ELF-1 (cell line): ENCODE data around the gene APOL2.
"Not testable (repeated sequence)": the region's sequence is repeated elsewhere in the genome, so short reads cannot be mapped to it uniquely, and the experiment has no call there.

Experiments
- DNase-seq: peaks from one replicate; pipeline ENCODE4 v3.0.0-alpha.2; 2016; ENCODE audit warnings: low read depth, low spot score

Gene APOL2

GRCh38 chr22:36221799-36222751 is 17.3 kb downstream of the APOL2 start:
- DNase-seq, result peak; percentile 71

- DNase-seq, result peak; percentile 27
These were observed 18.8 kb downstream of the APOL2 start for GRCh38 chr22:36220451-36220921.

GRCh38 chr22:36218648-36219193 is 20.6 kb downstream of the APOL2 start:
- DNase-seq, result no peak

GRCh38 chr22:36215981-36216380 is 23.3 kb downstream of the APOL2 start:
- no peak for DNase-seq

GRCh38 chr22:36213586-36213985 is 25.7 kb downstream of the APOL2 start:
- DNase-seq, result no peak

GRCh38 chr22:36212901-36213300 is 26.4 kb downstream of the APOL2 start:
- DNase-seq, result no peak

GRCh38 chr22:36211237-36211861 is 28.0 kb downstream of the APOL2 start:
- no peak for DNase-seq

GRCh38 chr22:36210224-36210623 is 29.1 kb downstream of the APOL2 start:
- no peak for DNase-seq

- DNase-seq, result not testable (repeated sequence)
These were observed 29.8 kb downstream of the APOL2 start for GRCh38 chr22:36209488-36209908.

GRCh38 chr22:36208914-36209313 is 30.4 kb downstream of the APOL2 start:
- DNase-seq, result no peak

GRCh38 chr22:36208162-36208765 is 31.1 kb downstream of the APOL2 start:
- DNase-seq, result no peak

GRCh38 chr22:36206255-36206654 is 33.1 kb downstream of the APOL2 start:
- no peak for DNase-seq

GRCh38 chr22:36205573-36205972 is 33.8 kb downstream of the APOL2 start:
- DNase-seq, result not testable (repeated sequence)

GRCh38 chr22:36204632-36205015 is 34.7 kb downstream of the APOL2 start:
- DNase-seq, result no peak

GRCh38 chr22:36204001-36204631 is 35.2 kb downstream of the APOL2 start:
- no peak for DNase-seq

GRCh38 chr22:36203441-36203840 is 35.9 kb downstream of the APOL2 start:
- DNase-seq, result not testable (repeated sequence)

GRCh38 chr22:36202906-36203305 is 36.4 kb downstream of the APOL2 start:
- DNase-seq, result not testable (repeated sequence)

GRCh38 chr22:36201630-36202319 is 37.6 kb downstream of the APOL2 start, which contains the start of gene APOL4:
APOL4 (minus strand) TSS chr22:36201809; CDS start chr22:36201734, 75 bp downstream.
- no peak for DNase-seq

GRCh38 chr22:36201025-36201424 is 38.3 kb downstream of the APOL2 start:
- DNase-seq, result not testable (repeated sequence)

GRCh38 chr22:36199001-36199551 is 40.3 kb downstream of the APOL2 start:
- peak; percentile 14 for DNase-seq
